H1 (cell line): Measurements from ENCODE around the gene INPP5J. TPM values are rescaled to one million over a fixed set of nuclear protein-coding genes. Genes with fewer than 3 reads are reported as not detected.
"Not testable (repeated sequence)": the region's sequence is repeated elsewhere in the genome, so short reads cannot be mapped to it uniquely, and the experiment has no call there.

Experiments
- CTCF ChIA-PET: fragments of 300-600 bp; sonication (Branson Sonifier 250); formaldehyde crosslinking; loops from one replicate; lab custom pipeline; 2021; ENCODE audit not compliant: partially characterized antibody; lab: Charles Lee
- POLR2A ChIA-PET: fragments of 300-600 bp; sonication (Branson Sonifier 250); formaldehyde crosslinking; loops from one replicate; lab custom pipeline; 2021; ENCODE audit warnings: inconsistent platforms; ENCODE audit not compliant: partially characterized antibody; lab: Charles Lee
- DNase-seq, 2 experiments: peaks; one replicate each; pipeline versions ENCODE4 v3.0.0 to v3.0.0-alpha.2; 2010 to 2022; ENCODE audit warnings: low spot score in 2 of 2, low read depth in 1 of 2, mixed read lengths in 1 of 2
- FAIRE-seq: peaks from 2 replicates; lab custom pipeline; 2011; peaks lifted over from hg19 to GRCh38; lab: Jason Lieb, UNC
- H2AFZ ChIP-seq: 2 replicates; pipeline ENCODE4 v1.8.1; 2012; ENCODE audit warnings: low read length, inconsistent platforms
- H2AK5ac ChIP-seq: 2 replicates; pipeline ENCODE4 v1.6.1; 2013; ENCODE audit warnings: low read depth, low read length
- H2BK120ac ChIP-seq: replicated peaks from 2 replicates; pipeline ENCODE3; 2013; ENCODE audit warnings: low read depth, low read length, inconsistent platforms
- H2BK12ac ChIP-seq: 2 replicates; pipeline ENCODE4 v1.6.1; 2013; ENCODE audit warnings: low read depth, low read length
- H2BK15ac ChIP-seq: 2 replicates; pipeline ENCODE4 v1.6.1; 2013; ENCODE audit warnings: low read length
- H2BK20ac ChIP-seq: 2 replicates; pipeline ENCODE4 v1.6.1; 2013; ENCODE audit warnings: low read length
- H2BK5ac ChIP-seq: 2 replicates; pipeline ENCODE4 v1.6.1; 2013; ENCODE audit warnings: low read depth, low read length
- H3K14ac ChIP-seq: 2 replicates; pipeline ENCODE4 v1.6.1; 2013; ENCODE audit warnings: inconsistent platforms; ENCODE audit not compliant: insufficient read length
- H3K18ac ChIP-seq: 2 replicates; pipeline ENCODE4 v1.6.1; 2013; ENCODE audit warnings: low read length; ENCODE audit errors: extremely low read depth
- H3K23ac ChIP-seq: 2 replicates; pipeline ENCODE4 v1.6.1; 2013; ENCODE audit warnings: inconsistent platforms; ENCODE audit not compliant: insufficient read length
- H3K23me2 ChIP-seq: 2 replicates; pipeline ENCODE4 v1.6.1; 2013; ENCODE audit warnings: low read depth, low read length
- H3K27ac ChIP-seq: 2 replicates; pipeline ENCODE4 v1.6.1; 2011; ENCODE audit warnings: low read depth, low read length, inconsistent platforms
- H3K27me3 ChIP-seq, 4 experiments: replicated peaks in 1 of 4; 1 replicate in 1 of 4; 2 replicates in 3 of 4; pipeline versions ENCODE4 v1.6.1 to v1.8.1; 2011 to 2013; ENCODE audit warnings: low read length in 3 of 4, mild to moderate bottlenecking in 3 of 4, inconsistent platforms in 2 of 4, mixed read lengths in 2 of 4, moderate library complexity in 1 of 4; ENCODE audit not compliant: control insufficient read depth in 3 of 4, insufficient read depth in 3 of 4; ENCODE audit errors: extremely low read depth in 1 of 4
- H3K36me3 ChIP-seq, 4 experiments: 2 replicates each; pipeline versions ENCODE4 v1.6.1 to v1.8.1; 2011 to 2013; ENCODE audit warnings: mild to moderate bottlenecking in 4 of 4, low read length in 3 of 4, moderate library complexity in 2 of 4, control low read depth in 1 of 4, inconsistent platforms in 1 of 4; ENCODE audit not compliant: insufficient read depth in 4 of 4, control insufficient read depth in 2 of 4
- H3K4ac ChIP-seq: replicated peaks from 2 replicates; pipeline ENCODE3; 2013; ENCODE audit warnings: low read length, low read depth, mixed read lengths, inconsistent platforms; ENCODE audit not compliant: insufficient read length
- H3K4me1 ChIP-seq, 4 experiments: replicated peaks in 1 of 4; 1 replicate in 1 of 4; 2 replicates in 3 of 4; pipeline versions ENCODE4 v1.6.1 to v1.8.1; 2011 to 2013; ENCODE audit warnings: low read length in 3 of 4, inconsistent platforms in 2 of 4, mixed read lengths in 1 of 4; ENCODE audit not compliant: insufficient read depth in 4 of 4, control insufficient read depth in 3 of 4
- H3K4me2 ChIP-seq, 2 experiments: 2 replicates each; pipeline versions ENCODE4 v1.6.1 to v1.8.1; 2011 to 2013; ENCODE audit warnings: low read depth in 2 of 2, low read length in 2 of 2, control low read depth in 1 of 2, inconsistent platforms in 1 of 2, mild to moderate bottlenecking in 1 of 2; ENCODE audit not compliant: insufficient read depth in 1 of 2
- H3K4me3 ChIP-seq, 4 experiments: fragments of 200-600, 300-600 bp in 1 of 4; sonication (generic), shearing (Covaris generic), sonication (Bioruptor Twin) in 1 of 4; 2 replicates each; pipeline versions ENCODE4 v1.5.1 to v1.8.1; 2011 to 2016; ENCODE audit warnings: low read length in 4 of 4, low read depth in 3 of 4, control low read depth in 2 of 4, inconsistent platforms in 2 of 4, mild to moderate bottlenecking in 2 of 4, mixed read lengths in 1 of 4, moderate library complexity in 1 of 4; ENCODE audit not compliant: insufficient read depth in 2 of 4; ENCODE audit errors: extremely low read depth in 1 of 4
- H3K56ac ChIP-seq: replicated peaks from 2 replicates; pipeline ENCODE3; 2013; ENCODE audit warnings: low read depth, mild to moderate bottlenecking, mixed read lengths, low read length, inconsistent platforms; ENCODE audit not compliant: insufficient read length
- H3K79me1 ChIP-seq: 2 replicates; pipeline ENCODE4 v1.6.1; 2013; ENCODE audit warnings: low read depth, low read length, control low read depth
- H3K79me2 ChIP-seq, 2 experiments: 2 replicates each; pipeline versions ENCODE4 v1.6.1 to v1.8.1; 2012 to 2013; ENCODE audit warnings: low read length in 2 of 2, mild to moderate bottlenecking in 2 of 2, inconsistent platforms in 1 of 2; ENCODE audit not compliant: insufficient read depth in 2 of 2, control insufficient read depth in 1 of 2
- H3K9ac ChIP-seq, 4 experiments: replicated peaks in 1 of 4; 1 replicate in 1 of 4; 2 replicates in 3 of 4; pipeline versions ENCODE4 v1.6.1 to v1.8.1; 2011 to 2013; ENCODE audit warnings: low read depth in 3 of 4, low read length in 3 of 4, control low read depth in 2 of 4, mild to moderate bottlenecking in 2 of 4, moderate library complexity in 2 of 4, inconsistent platforms in 1 of 4; ENCODE audit errors: extremely low read depth in 1 of 4
- H3K9me3 ChIP-seq, 2 experiments: 2 replicates each; pipeline versions ENCODE4 v1.6.1 to v1.8.1; 2012 to 2013; ENCODE audit warnings: mild to moderate bottlenecking in 2 of 2, moderate library complexity in 2 of 2, control low read depth in 1 of 2, inconsistent platforms in 1 of 2, low read depth in 1 of 2, low read length in 1 of 2, mixed read lengths in 1 of 2; ENCODE audit not compliant: insufficient read depth in 2 of 2
- H4K20me1 ChIP-seq, 2 experiments: replicated peaks in 1 of 2; 2 replicates each; pipeline versions ENCODE3 to v1.8.1; 2011 to 2013; ENCODE audit warnings: inconsistent platforms in 2 of 2, low read length in 2 of 2, mild to moderate bottlenecking in 1 of 2; ENCODE audit not compliant: insufficient read depth in 2 of 2, control insufficient read depth in 1 of 2
- H4K5ac ChIP-seq: 2 replicates; pipeline ENCODE4 v1.6.1; 2013; ENCODE audit warnings: low read length, low read depth, mixed read lengths, inconsistent platforms; ENCODE audit not compliant: insufficient read length
- H4K8ac ChIP-seq: 2 replicates; pipeline ENCODE4 v1.8.0; 2013; ENCODE audit warnings: mild to moderate bottlenecking, moderate library complexity, low read length, inconsistent platforms; ENCODE audit not compliant: insufficient read depth; ENCODE audit errors: extremely low read depth
- H4K91ac ChIP-seq: replicated peaks from 2 replicates; pipeline ENCODE3; 2013; ENCODE audit warnings: low read length, mixed read lengths, inconsistent platforms; ENCODE audit not compliant: insufficient read length
- CBX8 ChIP-seq: fragments of 300-800, 300-1000 bp; sonication (generic); IDR thresholded peaks from 2 replicates; pipeline ENCODE4 v1.7.1; 2016; ENCODE audit warnings: low read depth, low read length, borderline replicate concordance
- CREB1 ChIP-seq: IDR thresholded peaks from 2 replicates; pipeline ENCODE4 v1.6.1; 2012; ENCODE audit warnings: inconsistent platforms
- WGBS, 2 experiments: shearing (Covaris generic) in 1 of 2; methylation state at CpG; one replicate each; pipeline versions ENCODE4 v1.1.6 to v1.1.7; 2013 to 2015; ENCODE audit warnings: low lambda C conversion rate in 2 of 2, mixed read lengths in 2 of 2, inconsistent platforms in 1 of 2, low coverage in 1 of 2, missing lambda C conversion rate in 1 of 2; ENCODE audit not compliant: insufficient replicate concordance in 2 of 2, insufficient coverage in 1 of 2, insufficient read length in 1 of 2; ENCODE audit errors: extremely low coverage in 1 of 2, missing lambda C conversion rate in 1 of 2; 5-methylcytosine and 5-hydroxymethylcytosine counted together
- polyA plus RNA-seq, 7 experiments: library from polyadenylated mRNA; depleted of rRNA in 3 of 7; stranded (reverse) in 5 of 7; unstranded in 2 of 7; fragments of >200 nt in 5 of 7; fragments of 200-250 nt in 2 of 7; gene quantifications; 1 replicate in 5 of 7; 2 replicates in 1 of 7; 4 replicates in 1 of 7; pipeline versions ENCODE4 v1.2.1 to v1.2.3, GENCODE V29; 2011 to 2013; ENCODE audit warnings: missing spikeins in 2 of 7, mixed read lengths in 2 of 7
- total RNA-seq: library from RNA; stranded (reverse); fragmentation: NEBNext Ultra II Directional; extraction: Animal tissue kit (Norgen Biotek cat#: 25700); gene quantifications from 2 replicates; pipeline ENCODE4 v1.2.1, GENCODE V29; 2021
- TF ChIP-seq, protein P1 (sequence below): IDR thresholded peaks from 2 replicates; pipeline ENCODE4 v1.6.1; 2012; ENCODE audit warnings: low read length, inconsistent platforms
- TF ChIP-seq, protein P2 (sequence below): IDR thresholded peaks from 2 replicates; pipeline ENCODE4 v1.6.1; 2012; ENCODE audit warnings: inconsistent platforms

Gene INPP5J
- total and polyA plus RNA-seq, 2 of the 8 experiments (the other 6 are each of a cell fraction or from before 2014, with no cell fraction given) = 5.4 to 6.0 TPM

DNA sequence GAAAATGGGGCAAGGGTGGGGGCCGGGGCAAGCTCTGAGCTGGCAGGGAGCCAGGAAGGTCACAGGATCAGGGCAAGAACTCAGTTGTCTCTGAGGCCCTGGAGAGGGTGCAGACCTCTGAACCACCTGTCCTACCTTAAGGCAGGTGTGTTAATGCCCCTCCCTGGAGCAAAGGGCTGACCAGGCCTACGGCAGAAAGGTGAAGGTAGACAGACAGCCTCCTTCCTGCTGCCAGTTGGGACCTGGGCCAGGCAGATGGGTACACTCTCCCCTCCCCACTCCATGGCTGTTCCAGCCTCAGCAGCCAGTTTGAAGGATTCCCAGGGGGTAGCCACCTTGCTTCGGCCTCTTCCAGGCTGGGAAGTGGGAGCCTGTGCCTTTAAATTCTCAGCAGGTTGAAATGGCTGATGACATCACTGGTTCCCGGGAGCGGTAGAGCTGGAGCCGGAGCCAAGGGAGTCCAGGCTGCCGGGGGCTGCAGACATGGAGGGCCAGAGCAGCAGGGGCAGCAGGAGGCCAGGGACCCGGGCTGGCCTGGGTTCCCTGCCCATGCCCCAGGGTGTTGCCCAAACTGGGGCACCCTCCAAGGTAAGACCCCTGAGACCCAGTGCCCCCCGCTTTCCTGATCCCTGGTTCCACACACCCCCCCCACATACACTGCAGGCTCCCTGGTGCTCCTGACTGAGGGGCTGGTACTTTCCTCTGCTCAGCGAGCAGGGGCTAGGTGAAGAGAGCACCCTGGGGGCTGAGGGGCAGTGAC lies at the start of gene INPP5J (continued):
- TF ChIP-seq CBX8 (no peak), CREB1 (peak; percentile 50; the same call in 1 of the 2 replicates)
- TF ChIP-seq, protein P1, sequence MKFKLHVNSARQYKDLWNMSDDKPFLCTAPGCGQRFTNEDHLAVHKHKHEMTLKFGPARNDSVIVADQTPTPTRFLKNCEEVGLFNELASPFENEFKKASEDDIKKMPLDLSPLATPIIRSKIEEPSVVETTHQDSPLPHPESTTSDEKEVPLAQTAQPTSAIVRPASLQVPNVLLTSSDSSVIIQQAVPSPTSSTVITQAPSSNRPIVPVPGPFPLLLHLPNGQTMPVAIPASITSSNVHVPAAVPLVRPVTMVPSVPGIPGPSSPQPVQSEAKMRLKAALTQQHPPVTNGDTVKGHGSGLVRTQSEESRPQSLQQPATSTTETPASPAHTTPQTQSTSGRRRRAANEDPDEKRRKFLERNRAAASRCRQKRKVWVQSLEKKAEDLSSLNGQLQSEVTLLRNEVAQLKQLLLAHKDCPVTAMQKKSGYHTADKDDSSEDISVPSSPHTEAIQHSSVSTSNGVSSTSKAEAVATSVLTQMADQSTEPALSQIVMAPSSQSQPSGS = peak; percentile 59; the same call in 1 of the 2 replicates
- TF ChIP-seq, protein P2, sequence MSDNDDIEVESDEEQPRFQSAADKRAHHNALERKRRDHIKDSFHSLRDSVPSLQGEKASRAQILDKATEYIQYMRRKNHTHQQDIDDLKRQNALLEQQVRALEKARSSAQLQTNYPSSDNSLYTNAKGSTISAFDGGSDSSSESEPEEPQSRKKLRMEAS = no peak

DNA sequence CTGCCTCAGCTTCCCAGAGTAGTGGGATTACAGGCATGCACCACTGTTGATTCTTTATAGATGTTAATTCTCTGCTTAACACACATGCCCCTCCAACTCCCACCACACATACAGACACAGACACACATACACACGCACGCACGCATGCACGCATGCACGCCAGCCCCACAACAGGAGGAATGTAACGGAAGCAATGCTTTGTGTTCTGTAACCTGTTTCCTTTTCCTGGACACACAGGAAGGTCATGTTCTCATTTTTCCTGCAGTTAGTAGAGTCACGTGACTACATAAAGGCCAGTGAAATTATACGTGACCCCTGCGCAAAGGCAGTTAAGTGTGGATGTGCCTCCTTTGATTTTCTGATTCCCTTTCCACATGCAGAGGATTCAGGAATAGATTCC lies 49.6 kb upstream of the INPP5J start:
- H4K8ac ChIP-seq, H3K14ac ChIP-seq, H3K27ac ChIP-seq, H3K4ac ChIP-seq, FAIRE-seq, H2AK5ac ChIP-seq, H3K23ac ChIP-seq, H3K56ac ChIP-seq, H2BK15ac ChIP-seq, H3K9ac ChIP-seq, H3K36me3 ChIP-seq, H2BK120ac ChIP-seq, H3K9me3 ChIP-seq, H3K27me3 ChIP-seq, H4K20me1 ChIP-seq, H3K79me1 ChIP-seq, H3K79me2 ChIP-seq, H4K91ac ChIP-seq, DNase-seq, H3K18ac ChIP-seq, H3K4me2 ChIP-seq, H4K5ac ChIP-seq, H2BK5ac ChIP-seq, H3K23me2 ChIP-seq, H2AFZ ChIP-seq, H3K4me3 ChIP-seq, H3K4me1 ChIP-seq, H2BK12ac ChIP-seq, H2BK20ac ChIP-seq: not testable (repeated sequence)
- WGBS, 2 experiments = 93% methylated on average over 9 of the region's 9 CpGs; no CpG with 5 or more reads in 1 of the 2 experiments
- ChIA-PET CTCF (interaction anchor here (0.5 to 2.8 kb wide), 3 partner anchors 9 to 153 kb away, joined by 4 to 9 read pairs (median 7); no protein-coding TSS in a partner anchor), POLR2A (interaction anchor here (0.8 to 3.4 kb wide), 2 partner anchors 11 to 104 kb away, joined by 3 to 10 read pairs; partner anchors contain the start of genes MORC2 and TUG1)
